Hematopoietic multipotent progenitor cell treated with erythropoietin and hydrocortisone succinate and interleukin-3 and kit ligand, for 4 days (in vitro differentiated cells): ENCODE results near the gene SLC39A11.

Experiments used
- DNase-seq: peaks from one replicate; pipeline ENCODE4 v3.0.0-alpha.2; 2015

The SLC39A11 gene

DNA sequence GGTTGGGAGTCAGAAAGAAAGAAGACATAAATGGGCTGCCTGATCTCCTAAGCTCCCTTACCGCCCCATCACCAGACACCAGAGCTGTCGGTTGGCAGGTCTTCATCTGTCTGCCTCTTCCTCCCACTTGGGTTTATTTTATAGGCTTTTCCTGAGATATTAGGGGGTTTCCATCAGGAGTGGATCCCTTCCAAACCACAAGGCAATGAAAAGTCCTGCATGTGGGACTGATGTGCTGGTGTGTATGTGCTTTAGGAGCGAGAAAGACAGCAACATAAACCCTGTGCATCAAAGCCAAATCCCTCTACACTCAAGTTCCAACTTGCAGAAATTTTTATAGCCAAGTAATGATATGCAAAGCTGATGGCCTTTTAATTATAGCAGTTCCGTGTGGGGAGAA is 389.5 kb downstream of the SLC39A11 start:
- DNase-seq: no peak

DNA sequence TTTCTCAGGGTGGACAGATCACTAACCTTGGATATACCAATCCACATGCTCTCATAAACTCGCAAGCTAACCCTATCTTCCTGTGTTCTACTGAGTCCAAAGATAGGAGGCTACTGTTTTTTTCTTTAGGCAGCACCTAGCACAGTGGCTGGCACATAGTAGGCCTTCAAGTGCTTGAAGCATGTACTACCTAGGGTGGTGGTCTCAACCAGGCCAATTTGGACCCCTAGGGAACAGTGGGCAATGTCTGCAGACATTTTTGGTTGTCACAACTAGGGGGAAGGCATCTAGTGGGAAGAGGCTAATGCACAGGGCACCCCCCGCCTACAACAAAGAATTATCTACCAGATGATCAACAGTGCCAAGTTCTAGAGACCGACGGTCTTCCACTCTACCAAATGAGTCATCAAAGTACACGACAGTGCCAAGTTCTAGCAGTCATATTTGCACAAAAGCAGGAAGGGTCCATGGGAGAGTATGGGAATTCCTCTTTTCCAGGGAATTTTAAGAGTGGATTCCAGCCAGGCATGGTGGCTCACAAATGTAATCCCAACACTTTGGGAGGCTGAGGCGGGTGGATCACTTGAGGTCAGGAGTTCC is 390.3 kb downstream of the SLC39A11 start:
- DNase-seq: peak; percentile 51

DNA sequence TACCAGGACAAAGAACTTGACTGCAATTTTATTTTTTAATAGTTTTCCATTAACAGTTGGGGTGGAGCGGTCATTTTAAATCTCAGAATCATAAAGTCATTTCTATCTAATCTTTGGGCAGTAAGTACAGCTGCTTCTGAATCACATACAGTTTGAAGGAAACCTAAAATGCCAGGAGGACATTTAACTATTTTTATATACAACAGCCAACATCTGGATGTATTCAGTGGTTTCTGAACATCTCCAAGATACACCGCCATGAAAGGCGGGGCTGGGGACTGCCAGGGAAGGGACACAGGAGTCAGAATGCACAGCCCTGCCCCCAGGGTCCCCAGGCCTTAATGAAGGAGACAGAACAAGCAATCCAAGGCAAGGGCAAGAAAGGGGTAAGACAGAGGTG is 392.3 kb downstream of the SLC39A11 start:
- no peak for DNase-seq

- no peak for DNase-seq
These were observed 392.9 kb downstream of the SLC39A11 start for GRCh38 chr17:72699545-72699944.

- DNase-seq: peak; percentile 46
These were observed 394.8 kb downstream of the SLC39A11 start for GRCh38 chr17:72697602-72698146.

- DNase-seq: no peak
These were observed 395.8 kb downstream of the SLC39A11 start for GRCh38 chr17:72696721-72697120.

GRCh38 chr17:72696156-72696555 is 396.3 kb downstream of the SLC39A11 start:
- no peak for DNase-seq

DNA sequence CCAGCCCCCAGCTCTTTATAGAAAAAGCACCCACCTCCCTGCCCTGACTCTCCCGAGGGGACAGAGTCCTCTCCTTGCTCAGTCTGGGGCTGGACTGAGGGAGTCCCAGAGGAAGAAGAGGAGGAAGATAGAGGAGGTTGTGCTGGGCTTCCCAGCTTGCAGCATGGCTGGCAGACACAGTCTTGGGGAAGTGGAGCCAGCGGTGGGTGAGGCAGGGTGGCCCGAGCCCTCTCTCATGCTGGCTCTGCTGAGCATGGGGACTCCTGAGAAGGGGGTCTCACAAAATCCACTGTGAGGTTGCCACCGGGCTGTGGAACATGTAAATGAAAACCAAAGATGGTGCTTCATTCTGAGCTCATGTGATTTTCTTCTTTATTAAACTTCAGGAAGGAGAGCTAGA is 398.5 kb downstream of the SLC39A11 start:
- no peak for DNase-seq

DNA sequence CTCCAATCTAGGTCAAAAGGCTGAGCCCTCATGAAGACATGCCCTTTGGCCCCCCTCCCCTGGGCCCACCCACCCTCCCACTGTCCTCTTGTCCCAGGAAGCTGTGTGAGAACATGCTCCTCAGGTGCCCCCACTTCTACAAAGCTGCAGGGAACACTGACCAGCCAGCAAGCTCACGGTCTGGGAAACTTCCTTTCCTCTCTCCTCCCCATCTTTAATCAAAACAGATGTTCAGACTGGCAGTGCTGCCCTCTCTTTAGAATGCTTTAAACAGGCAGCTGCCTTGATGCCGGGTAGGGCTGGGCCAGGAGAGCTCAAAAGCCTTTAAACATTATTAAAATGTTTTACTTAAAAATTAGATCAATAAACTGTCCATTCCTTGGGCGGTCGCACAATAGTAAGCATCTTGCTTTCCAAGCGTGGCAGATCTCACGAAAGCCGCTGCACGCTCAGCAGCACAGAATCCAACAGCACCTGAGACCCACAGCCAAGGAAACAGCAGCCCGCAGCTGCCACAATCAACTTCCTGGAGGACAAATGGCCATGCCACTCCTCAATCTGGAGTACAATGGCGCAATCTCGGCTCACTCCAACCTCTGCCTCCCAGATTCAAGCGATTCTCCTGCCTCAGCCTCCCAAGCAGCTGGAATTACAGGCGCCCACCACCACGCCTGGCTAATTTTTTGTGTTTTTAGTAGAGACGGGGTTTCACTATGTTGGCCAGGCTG is 399.2 kb downstream of the SLC39A11 start:
- no peak for DNase-seq

GRCh38 chr17:72692676-72693075 is 399.8 kb downstream of the SLC39A11 start:
- no peak for DNase-seq

- DNase-seq: no peak
These were observed 400.9 kb downstream of the SLC39A11 start for GRCh38 chr17:72691586-72691985.

DNA sequence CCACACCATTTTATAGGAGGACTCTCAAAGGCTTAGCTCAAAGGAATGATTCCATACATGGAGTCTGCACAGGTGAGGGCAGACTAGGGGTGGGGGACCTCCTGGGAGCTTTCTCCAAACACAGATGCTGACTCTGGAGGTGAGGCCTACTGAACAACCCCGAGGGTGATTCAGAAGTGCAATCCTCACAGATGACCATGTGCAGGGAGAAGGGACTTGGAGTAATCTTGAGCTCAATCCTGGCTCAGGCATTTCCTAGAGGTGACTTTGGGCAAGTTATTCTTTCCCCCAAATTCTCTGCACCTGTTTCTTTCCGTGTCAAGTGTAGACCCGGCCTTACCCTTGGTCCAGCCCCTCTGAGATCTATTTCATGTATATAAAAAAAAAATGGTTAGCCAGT is 401.5 kb downstream of the SLC39A11 start:
- no peak for DNase-seq

DNA sequence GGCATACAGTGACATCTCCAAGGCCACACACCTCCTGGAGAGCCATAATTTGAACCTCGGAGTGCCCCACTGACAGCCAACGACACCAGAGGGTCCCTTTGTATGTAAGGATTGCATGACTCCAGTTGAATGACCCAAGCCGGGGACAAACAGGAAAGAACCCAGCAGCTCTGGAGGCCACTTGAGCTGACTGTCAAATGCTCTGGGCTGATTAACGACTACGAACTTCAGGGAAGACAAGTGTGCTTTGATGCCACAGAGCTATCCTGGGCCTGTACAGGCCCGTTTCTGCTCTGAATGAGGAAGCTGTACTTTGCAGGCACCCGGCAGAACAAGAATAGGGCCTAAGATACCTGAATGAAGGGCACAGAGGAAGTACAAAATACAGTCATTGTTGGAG is 404.6 kb downstream of the SLC39A11 start:
- DNase-seq: no peak

GRCh38 chr17:72684405-72685020 is 408.0 kb downstream of the SLC39A11 start:
- DNase-seq: no peak

DNA sequence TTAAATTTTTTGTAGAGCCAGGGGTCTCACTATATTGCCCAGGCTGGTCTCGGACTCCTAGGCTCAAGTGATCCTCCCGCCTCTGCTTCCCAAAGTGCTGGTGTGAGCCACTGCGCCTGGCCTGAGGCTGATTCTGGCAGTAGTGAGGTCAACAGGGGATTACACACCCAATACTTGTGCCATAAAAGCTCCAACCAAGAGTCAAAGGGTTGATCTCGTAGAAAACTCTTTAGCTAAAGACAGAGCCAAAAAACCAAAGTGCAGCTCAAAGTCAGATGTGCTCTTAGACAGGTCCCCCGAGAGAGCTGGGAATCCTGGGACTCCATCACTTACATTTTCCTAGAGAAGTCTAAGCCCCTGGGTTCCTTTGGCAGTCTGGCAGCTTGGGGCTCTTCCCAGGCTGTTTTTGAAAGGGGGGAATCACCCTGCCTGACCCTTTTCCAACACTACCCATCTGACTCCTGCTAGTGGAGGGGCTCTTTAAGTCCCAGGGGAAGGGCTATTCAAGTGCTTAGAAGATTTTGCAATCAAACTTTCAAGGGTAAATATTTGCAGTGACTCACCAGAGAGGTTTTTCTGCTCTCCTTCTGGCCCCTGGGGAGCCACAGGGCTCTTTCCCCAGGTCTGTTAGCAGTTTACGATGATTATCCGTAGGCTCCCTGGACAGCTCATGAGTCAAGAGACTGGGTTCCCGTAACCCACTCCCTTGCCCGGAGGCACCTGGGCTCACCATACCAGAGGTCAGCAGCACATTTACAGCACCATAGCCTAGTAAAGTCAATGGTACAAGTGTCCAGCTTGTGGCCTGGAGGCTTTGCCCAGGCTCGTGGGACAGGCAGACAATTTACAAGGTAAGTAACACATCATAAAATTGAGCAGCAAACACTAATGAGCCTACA is 408.7 kb downstream of the SLC39A11 start:
- DNase-seq: no peak

GRCh38 chr17:72682605-72683004 is 409.9 kb downstream of the SLC39A11 start:
- DNase-seq: no peak

DNA sequence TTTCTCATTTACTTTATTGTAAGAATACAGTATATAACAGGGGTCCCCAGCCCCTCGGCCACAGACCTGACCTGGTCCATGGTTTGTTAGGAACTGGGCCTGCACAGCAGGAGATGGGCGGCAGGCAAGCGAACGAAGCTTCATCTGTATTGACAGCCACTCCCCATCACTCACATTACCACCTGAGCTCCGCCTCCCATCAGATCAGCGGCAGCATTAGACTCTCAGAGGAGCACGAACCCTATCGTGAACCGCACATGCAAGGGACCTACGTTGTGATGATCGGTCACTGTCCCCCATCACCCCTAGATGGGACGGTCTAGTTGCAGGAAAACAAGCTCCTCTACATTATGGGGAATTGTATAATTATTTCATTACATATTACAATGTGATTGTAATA is 410.6 kb downstream of the SLC39A11 start:
- no peak for DNase-seq

GRCh38 chr17:72677714-72678390 is 414.6 kb downstream of the SLC39A11 start:
- no peak for DNase-seq

GRCh38 chr17:72677108-72677507 is 415.4 kb downstream of the SLC39A11 start:
- no peak for DNase-seq

- DNase-seq: no peak
These were observed 419.8 kb downstream of the SLC39A11 start for GRCh38 chr17:72672729-72673128.

- peak; percentile 65 for DNase-seq
These were observed 421.5 kb downstream of the SLC39A11 start for GRCh38 chr17:72671016-72671415.
